GM18951 (cell line): ENCODE data around the gene CLSTN2.

Experiments
- POLR2A ChIP-seq: IDR thresholded peaks from 4 replicates; pipeline ENCODE4 v1.6.1; 2011; ENCODE audit warnings: mild to moderate bottlenecking; ENCODE audit not compliant: insufficient read length, insufficient read depth; ENCODE audit errors: extremely low read depth
- in situ Hi-C: fragments of 300-500 bp; cut with MboI; formaldehyde crosslinking; loops from one replicate; pipeline ENCODE4 v1.12.0; 2022; ENCODE audit warnings: low sequenced_read_pairs, mixed read lengths, inconsistent platforms; ENCODE audit not compliant: unreplicated experiment

CLSTN2 gene

DNA sequence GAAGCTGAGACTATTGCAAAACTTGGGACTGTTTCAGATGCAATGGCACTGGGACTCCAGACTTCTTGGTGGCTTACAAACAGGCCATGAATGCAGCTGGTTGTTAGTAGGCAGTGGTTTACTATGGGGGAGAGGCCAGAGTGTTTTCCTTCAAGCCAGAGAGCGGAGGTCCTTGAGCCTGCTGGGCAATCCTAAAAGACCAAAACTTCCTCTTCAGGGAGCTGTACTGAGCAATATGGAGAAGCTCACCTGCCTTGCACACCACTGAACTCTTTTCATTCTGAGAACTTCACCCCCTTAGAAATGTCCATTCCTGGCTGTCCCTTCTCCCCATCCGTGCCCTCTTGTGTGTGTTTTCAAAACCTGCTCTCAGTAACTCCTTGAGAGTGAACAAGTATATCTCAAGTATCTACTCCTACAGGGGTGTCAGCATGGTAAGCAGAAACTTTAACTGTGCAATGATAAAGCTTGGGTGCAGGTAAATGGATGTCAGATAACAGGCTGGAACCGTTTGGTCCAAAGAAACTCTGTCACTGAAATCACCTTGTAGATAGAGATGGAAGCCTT is 213.9 kb downstream of the CLSTN2 start:
- in situ Hi-C loops, result no loop called here
- TF ChIP-seq POLR2A, result no peak

DNA sequence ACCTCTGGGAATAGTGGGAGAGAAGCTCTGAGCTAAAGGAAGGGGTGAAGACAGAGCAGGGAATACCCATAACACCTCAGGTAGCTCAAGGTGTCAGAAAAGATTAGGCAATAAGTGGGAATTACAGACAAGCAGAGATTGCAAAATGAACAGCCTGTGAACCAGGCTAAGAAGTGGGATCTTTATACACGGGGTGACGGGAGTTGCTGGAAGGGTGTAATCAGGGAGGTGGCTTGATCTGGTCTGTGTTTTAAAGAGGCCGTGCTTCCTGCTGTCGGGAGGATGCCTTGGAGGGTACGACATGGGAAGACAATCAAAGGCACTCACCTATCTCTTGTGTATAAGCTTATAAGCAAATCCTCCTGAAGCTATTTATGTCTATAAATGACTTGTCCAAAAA is 216.3 kb downstream of the CLSTN2 start:
- in situ Hi-C loops, result loop anchor here (25.0 kb wide), 1 partner anchor 586 kb away; no protein-coding TSS in a partner anchor
- no peak for TF ChIP-seq POLR2A

DNA sequence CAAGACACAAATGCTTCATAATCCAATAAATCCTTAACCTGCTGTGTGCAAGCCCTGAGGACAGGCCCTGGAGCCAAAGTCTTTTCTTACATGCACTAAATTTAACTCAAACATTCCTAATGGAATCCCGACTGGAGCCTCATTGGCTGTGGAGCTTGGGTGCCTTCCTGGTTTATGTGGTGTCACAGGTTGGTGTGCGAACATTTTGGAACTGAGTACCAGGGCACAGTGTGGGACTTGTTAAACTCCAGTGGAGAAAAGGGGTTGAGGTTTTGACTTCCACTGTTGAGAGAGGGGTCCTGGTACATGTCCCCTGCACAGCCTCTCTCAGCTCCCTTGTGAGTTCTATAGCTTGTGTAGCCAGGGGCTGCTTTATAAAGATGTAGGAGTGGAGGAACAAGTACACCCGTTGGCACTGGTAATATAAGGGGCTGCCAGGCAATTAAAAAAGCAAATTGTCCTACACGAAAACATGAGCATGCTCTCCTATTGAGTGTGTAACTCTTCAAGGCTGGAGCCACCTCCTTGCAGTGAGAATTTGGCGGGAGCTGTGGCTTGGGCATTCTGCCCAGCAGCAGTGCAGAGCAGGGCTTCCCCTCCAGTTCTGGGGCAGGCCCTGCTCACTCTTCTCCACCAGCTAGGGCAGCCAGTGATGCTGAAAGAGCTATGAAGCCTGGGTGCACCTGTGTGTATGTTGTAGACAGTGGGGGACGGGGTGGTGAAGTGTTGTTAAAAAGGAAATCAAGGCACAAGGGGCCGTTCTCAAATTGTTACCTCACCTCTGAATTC is 218.1 kb downstream of the CLSTN2 start:
- TF ChIP-seq POLR2A, result no peak
- in situ Hi-C loops, result loop anchor here (25.0 kb wide), 1 partner anchor 584 kb away; no protein-coding TSS in a partner anchor

DNA sequence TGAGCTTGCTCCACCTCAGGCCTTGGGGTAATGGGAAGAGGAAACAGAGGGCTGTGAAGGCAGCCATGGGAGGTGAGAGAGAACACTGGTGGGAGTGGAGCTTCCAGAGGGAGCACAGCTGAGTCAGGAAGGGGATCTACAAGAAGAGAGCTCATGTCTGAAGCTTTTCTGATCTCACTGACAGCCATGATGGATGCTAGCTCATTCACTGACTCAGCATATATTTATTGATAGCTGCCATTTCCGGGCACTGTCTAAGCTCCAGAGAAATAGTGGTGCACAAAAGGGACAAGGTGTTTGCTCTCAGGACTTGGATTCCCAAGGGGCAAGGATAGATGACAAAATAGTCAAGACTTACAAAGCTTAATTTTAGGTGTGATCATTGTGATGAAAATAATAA is 218.8 kb downstream of the CLSTN2 start:
- no peak for TF ChIP-seq POLR2A
- in situ Hi-C loops, result loop anchor here (25.0 kb wide), 1 partner anchor 584 kb away; no protein-coding TSS in a partner anchor

DNA sequence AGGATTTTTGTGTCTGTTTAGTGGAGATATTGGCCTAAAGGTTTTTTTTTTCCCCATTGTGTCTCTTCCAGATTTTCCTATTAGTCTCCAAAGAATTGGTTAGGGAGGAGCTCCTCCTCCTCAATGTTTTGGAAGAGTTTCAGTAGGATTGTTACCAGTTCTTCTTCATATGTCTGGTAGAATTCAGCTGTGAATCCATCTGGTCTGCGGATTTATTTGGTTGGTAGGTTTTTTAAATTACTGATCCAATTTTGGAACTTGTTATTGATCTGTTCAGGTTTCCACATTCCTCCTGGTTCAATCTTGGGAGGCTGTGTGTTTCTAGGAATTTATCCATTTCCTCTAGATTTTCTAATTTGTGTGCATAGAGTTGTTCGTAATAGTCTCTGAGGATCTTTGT is 222.2 kb downstream of the CLSTN2 start:
- TF ChIP-seq POLR2A, result no peak

DNA sequence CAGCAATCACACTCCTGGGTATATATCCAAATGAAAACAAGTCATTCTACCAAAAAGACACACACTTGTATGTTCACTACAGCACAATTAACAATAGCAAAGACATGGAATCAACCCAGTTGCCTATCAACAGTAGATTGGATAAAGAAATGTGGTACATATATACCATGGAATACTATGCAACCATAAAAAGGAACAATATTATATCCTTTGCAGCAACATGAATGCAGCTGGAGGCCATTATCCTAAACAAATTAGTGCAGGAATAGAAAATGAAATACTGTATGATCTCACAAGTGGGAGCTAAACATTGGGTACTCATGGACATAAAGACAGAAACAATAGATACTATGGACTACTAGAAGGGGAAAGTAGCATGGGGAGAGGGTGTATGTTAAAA is 224.7 kb downstream of the CLSTN2 start:
- in situ Hi-C loops, result loop anchor here (25.0 kb wide), 1 partner anchor 578 kb away; no protein-coding TSS in a partner anchor
- no peak for TF ChIP-seq POLR2A

More for the DNA sequence above, 222.2 kb downstream of the CLSTN2 start:
- in situ Hi-C loops, result loop anchor here (25.0 kb wide), 1 partner anchor 580 kb away; no protein-coding TSS in a partner anchor

DNA sequence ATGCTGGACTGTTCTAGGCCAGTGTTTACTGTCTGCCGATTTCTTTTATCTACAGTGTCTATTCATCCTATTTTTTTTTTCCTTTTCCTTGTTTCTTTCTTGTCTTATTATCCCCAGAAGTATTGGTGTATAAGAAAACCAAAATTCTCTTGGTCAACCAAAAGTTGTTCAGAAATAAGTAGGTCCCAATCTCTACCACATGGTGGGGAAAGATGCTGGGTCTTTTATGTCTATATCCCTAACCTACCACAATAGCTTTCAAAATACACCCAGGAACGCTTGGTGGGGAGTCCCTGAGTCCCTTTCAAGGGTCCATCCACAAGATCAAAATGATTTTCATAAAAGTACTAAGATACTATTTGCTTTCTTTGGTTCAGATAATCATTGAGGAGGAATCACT is 225.6 kb downstream of the CLSTN2 start:
- in situ Hi-C loops, result loop anchor here (25.0 kb wide), 1 partner anchor 577 kb away; no protein-coding TSS in a partner anchor

DNA sequence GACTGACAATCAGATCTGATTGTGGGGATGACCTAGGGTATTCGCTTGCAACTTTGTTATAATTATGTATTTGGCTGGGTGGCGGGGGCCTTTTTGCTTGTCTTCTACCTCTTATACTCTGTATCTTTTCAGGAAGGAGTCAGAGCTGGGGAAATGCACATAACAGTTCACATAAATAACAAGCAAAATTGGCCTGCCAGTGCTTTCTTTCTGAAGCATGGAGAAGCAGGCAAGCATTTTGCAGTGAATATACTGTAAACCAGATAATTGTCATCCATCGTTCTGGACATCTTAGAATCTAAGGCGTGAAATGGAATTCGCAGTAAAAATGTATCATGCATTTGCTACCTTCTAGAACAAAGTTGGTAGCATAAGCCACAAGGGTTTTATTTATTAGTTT is 227.6 kb downstream of the CLSTN2 start:
- in situ Hi-C loops, result loop anchor here (25.0 kb wide), 1 partner anchor 575 kb away; no protein-coding TSS in a partner anchor
- no peak for TF ChIP-seq POLR2A

More for the DNA sequence above, 225.6 kb downstream of the CLSTN2 start:
- no peak for TF ChIP-seq POLR2A

DNA sequence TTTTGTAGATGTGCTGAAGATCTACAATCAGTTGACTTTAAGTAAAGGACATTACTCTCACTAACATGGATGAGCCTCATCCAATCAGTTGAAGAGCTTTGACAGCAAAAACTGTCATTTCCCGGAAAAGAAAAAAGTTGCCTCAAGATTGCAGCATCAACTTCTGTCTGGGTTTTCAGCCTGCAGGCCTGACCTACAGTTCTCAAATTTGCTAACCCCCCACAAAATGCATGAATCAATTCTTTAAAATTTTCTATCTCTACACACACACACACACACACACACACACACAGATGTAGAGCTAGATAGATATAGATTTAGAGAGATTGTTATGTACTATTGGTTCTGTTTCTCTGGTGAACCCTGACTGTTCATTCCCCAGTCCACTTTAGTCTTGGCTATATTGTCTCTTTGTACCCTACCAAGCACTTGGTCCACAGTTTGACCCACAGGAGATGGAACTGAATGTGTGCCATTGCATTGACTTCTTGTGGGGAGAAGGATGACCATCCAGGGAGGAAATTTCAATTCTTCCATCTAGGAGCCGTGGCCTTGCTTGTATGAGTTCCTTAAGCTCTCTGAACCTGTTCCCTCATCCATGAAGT is 228.3 kb downstream of the CLSTN2 start:
- in situ Hi-C loops, result loop anchor here (25.0 kb wide), 1 partner anchor 574 kb away; no protein-coding TSS in a partner anchor
- TF ChIP-seq POLR2A, result no peak

DNA sequence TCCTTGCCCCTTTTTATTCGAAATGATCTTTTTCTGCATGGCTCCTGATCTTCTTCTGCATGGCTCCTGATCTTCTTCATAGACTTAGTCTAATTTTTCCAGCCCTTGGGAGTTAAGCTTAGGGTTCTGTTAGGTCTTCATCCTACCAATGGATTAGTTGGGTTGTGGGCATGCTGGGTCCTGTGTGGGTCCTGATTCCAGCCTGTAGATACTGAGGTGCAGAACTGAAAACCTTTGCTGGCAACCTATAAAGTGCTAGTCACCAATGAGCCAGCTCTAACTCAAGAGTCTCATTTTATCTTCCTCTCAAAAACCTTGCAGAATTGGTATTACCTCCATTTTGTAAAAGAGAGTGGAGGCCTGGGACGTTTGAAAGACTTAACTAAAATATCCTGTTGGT is 229.2 kb downstream of the CLSTN2 start:
- TF ChIP-seq POLR2A, result no peak
- in situ Hi-C loops, result loop anchor here (25.0 kb wide), 1 partner anchor 573 kb away; no protein-coding TSS in a partner anchor

DNA sequence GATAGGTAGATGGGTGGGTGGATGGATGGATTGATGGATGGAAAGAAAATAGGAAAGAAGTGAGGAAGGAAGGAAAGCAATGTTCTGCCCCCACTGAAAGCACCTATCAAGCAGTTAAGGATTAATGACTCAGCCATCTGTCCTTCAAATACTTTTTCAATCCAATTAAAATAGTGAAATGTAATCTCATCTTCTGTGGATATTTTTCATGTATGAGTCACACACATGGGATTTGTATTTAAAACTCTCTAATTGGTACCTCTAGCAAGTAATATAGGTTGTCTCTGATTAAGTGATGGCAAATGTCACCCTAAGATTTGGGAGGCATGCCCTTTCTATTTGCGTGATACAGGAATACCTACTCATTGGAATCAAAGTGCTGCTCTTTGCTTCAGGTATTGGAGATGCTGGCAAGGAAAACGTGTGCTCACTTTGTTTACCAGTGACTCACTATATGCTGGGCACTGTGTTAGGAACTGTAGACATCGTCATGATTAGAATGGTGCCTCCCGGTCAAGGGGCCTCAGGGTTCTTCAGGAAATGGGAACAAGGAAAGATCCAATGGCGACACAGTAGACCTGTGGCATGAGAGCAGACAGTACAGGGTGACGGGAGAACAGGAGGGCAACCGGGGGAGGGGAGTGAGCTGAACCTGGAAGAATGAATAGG is 230.1 kb downstream of the CLSTN2 start:
- in situ Hi-C loops, result loop anchor here (25.0 kb wide), 1 partner anchor 572 kb away; no protein-coding TSS in a partner anchor
- TF ChIP-seq POLR2A, result no peak

DNA sequence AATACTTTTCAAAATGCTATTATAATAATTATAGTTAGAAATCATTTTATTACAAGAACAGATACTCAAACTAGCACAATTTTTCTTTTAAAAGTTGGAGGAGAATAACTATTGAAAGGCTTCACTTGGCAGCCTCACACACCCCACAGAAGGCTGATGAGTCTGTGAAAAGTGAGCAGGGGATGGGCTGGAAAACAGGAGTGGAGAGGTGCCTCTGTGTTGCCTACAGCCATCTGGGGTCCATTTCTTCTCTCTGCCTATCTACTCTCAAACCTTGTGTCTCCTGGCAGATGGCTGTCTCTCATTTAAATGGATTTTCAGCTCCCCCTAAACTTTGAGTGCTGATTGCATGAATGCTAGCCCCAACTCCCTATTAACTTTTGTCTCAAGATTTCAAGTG is 230.8 kb downstream of the CLSTN2 start:
- in situ Hi-C loops, result loop anchor here (25.0 kb wide), 1 partner anchor 572 kb away; no protein-coding TSS in a partner anchor
- TF ChIP-seq POLR2A, result no peak
